HepG2 (cell line): ENCODE data around the gene NOC2L. TPM values are rescaled to one million over a fixed set of nuclear protein-coding genes. Genes with fewer than 3 reads are reported as not detected.

Experiments
- AGO2 ChIP-seq: fragments of 200-400 bp; formaldehyde crosslinking; optimal IDR thresholded peaks from 2 replicates; pipeline ENCODE3; 2017; ENCODE audit warnings: mild to moderate bottlenecking, low read depth, low read length, moderate library complexity
- BCL6 ChIP-seq: IDR thresholded peaks from 2 replicates; pipeline ENCODE4 v1.6.1; 2016; ENCODE audit warnings: missing genetic modification reagents, missing compliant biosample characterization
- MEIS1 ChIP-seq: sonication (generic); formaldehyde crosslinking; IDR thresholded peaks from 2 replicates; pipeline ENCODE4 v1.9.0; 2021; ENCODE audit warnings: mild to moderate bottlenecking, missing genetic modification reagents, moderate library complexity, borderline replicate concordance
- SNAPC2 ChIP-seq: sonication (generic); formaldehyde crosslinking; IDR thresholded peaks from 2 replicates; pipeline ENCODE4 v1.8.1; 2022; ENCODE audit warnings: mild to moderate bottlenecking, missing genetic modification reagents
- XRCC5 ChIP-seq: fragments of 200-400 bp; formaldehyde crosslinking; optimal IDR thresholded peaks from 2 replicates; pipeline ENCODE3; 2017; ENCODE audit warnings: mild to moderate bottlenecking, low read length
- ZNF572 ChIP-seq: sonication (generic); formaldehyde crosslinking; IDR thresholded peaks from 2 replicates; pipeline ENCODE4 v1.5.1; 2020; ENCODE audit warnings: mild to moderate bottlenecking, missing genetic modification reagents
- ZNF766 ChIP-seq: sonication (generic); formaldehyde crosslinking; IDR thresholded peaks from 2 replicates; pipeline ENCODE4 v1.5.0; 2020; ENCODE audit warnings: missing genetic modification reagents, borderline replicate concordance
- polyA plus RNA-seq, 8 experiments: library from polyadenylated mRNA; depleted of rRNA in 3 of 8; stranded (reverse) in 7 of 8; unstranded in 1 of 8; fragments of >200 nt; fragmentation: Illumina TruSeq in 4 of 8; extraction: Trizol in 4 of 8; gene quantifications; 2 replicates each; pipeline versions ENCODE4 v1.2.1 to v1.2.3, GENCODE V29; 2011 to 2016; ENCODE audit warnings: low read depth in 4 of 8, missing spikeins in 1 of 8, mixed read lengths in 1 of 8; ENCODE audit not compliant: insufficient read depth in 1 of 8
- total RNA-seq, 5 experiments: library from RNA; depleted of rRNA; stranded (reverse); fragments of >200 nt; fragmentation: Illumina TruSeq; extraction: Trizol; gene quantifications; 2 replicates each; pipeline ENCODE4 v1.2.3, GENCODE V29; 2016; ENCODE audit warnings: low read depth in 1 of 5
- TF ChIP-seq, protein P1 (sequence below): sonication (generic); formaldehyde crosslinking; IDR thresholded peaks from 2 replicates; pipeline ENCODE4 v1.5.1; 2020; ENCODE audit warnings: mild to moderate bottlenecking, missing genetic modification reagents, moderate library complexity
- TF ChIP-seq, protein P2 (sequence below): IDR thresholded peaks from 2 replicates; pipeline ENCODE4 v1.6.1; 2016; ENCODE audit warnings: mild to moderate bottlenecking
- TF ChIP-seq, protein P3 (sequence below): IDR thresholded peaks from 2 replicates; pipeline ENCODE4 v1.6.1; 2016; ENCODE audit warnings: low read depth, control low read depth
- TF ChIP-seq, protein P4 (sequence below), 2 experiments: fragments of 450-650 bp in 1 of 2; sonication (generic) in 1 of 2; formaldehyde crosslinking in 1 of 2; IDR thresholded peaks; 2 replicates each; pipeline versions ENCODE4 v1.6.1 to v1.8.0; 2016 to 2022; ENCODE audit warnings: antibody characterized with exemption in 1 of 2, mild to moderate bottlenecking in 1 of 2, missing genetic modification reagents in 1 of 2

Gene NOC2L
- total and polyA plus RNA-seq, 2 of the 13 experiments (the other 11 are each of a cell fraction or from before 2014, with no cell fraction given): 32.0 to 103 TPM

DNA sequence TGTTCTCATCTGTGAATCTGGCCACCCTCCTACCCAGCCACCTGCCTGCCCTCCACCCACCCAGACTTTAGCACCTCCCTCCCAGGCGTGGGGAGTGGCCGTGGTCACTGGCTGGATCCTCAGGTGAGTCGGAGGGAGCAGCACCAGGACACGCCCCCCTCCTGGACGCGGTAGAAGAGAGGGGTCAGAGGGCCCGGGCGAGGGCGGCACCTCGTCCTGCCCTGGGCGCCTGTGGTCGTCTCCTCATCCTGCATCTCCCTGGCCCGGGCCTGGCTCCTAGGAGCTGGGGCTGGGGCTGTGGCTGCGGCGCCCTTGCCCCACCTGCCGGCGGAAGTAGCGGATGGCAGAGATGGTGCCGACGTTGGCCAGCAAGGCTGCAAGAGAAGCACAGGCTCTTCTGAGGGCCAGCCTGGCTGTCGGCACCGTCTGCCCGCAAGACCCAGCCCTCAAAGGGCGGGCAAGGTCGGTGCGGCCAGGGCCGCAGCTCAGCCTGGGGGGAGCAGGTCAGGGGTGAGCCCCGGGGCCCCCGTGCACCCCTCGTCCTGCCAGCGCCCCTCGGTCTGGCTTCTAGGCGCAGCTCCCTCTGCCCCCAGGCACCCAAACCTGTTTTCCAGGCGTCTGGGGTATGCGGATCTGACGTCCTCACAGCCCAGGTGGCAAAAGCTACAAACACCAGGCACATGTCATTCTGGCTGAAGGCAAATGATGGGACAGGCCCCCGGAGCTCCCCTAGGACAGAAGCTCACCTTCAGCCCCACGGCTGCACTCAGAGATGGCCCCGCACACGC, 17.0 kb upstream of the NOC2L start (continued):
- TF ChIP-seq, protein P1, sequence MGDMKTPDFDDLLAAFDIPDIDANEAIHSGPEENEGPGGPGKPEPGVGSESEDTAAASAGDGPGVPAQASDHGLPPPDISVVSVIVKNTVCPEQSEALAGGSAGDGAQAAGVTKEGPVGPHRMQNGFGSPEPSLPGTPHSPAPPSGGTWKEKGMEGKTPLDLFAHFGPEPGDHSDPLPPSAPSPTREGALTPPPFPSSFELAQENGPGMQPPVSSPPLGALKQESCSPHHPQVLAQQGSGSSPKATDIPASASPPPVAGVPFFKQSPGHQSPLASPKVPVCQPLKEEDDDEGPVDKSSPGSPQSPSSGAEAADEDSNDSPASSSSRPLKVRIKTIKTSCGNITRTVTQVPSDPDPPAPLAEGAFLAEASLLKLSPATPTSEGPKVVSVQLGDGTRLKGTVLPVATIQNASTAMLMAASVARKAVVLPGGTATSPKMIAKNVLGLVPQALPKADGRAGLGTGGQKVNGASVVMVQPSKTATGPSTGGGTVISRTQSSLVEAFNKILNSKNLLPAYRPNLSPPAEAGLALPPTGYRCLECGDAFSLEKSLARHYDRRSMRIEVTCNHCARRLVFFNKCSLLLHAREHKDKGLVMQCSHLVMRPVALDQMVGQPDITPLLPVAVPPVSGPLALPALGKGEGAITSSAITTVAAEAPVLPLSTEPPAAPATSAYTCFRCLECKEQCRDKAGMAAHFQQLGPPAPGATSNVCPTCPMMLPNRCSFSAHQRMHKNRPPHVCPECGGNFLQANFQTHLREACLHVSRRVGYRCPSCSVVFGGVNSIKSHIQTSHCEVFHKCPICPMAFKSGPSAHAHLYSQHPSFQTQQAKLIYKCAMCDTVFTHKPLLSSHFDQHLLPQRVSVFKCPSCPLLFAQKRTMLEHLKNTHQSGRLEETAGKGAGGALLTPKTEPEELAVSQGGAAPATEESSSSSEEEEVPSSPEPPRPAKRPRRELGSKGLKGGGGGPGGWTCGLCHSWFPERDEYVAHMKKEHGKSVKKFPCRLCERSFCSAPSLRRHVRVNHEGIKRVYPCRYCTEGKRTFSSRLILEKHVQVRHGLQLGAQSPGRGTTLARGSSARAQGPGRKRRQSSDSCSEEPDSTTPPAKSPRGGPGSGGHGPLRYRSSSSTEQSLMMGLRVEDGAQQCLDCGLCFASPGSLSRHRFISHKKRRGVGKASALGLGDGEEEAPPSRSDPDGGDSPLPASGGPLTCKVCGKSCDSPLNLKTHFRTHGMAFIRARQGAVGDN (CRISPR knock-in tag): peak; percentile 75
- TF ChIP-seq ZNF572 (CRISPR knock-in tag): no peak
- peak; percentile 50; the same call in 1 of the 2 replicates for TF ChIP-seq MEIS1 (CRISPR knock-in tag)
- TF ChIP-seq, protein P2, sequence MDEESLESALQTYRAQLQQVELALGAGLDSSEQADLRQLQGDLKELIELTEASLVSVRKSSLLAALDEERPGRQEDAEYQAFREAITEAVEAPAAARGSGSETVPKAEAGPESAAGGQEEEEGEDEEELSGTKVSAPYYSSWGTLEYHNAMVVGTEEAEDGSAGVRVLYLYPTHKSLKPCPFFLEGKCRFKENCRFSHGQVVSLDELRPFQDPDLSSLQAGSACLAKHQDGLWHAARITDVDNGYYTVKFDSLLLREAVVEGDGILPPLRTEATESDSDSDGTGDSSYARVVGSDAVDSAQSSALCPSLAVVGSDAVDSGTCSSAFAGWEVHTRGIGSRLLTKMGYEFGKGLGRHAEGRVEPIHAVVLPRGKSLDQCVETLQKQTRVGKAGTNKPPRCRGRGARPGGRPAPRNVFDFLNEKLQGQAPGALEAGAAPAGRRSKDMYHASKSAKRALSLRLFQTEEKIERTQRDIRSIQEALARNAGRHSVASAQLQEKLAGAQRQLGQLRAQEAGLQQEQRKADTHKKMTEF (CRISPR knock-in tag): peak; percentile 28; the same call in 1 of the 2 replicates
- peak; percentile 45 for TF ChIP-seq XRCC5
- TF ChIP-seq, protein P3, sequence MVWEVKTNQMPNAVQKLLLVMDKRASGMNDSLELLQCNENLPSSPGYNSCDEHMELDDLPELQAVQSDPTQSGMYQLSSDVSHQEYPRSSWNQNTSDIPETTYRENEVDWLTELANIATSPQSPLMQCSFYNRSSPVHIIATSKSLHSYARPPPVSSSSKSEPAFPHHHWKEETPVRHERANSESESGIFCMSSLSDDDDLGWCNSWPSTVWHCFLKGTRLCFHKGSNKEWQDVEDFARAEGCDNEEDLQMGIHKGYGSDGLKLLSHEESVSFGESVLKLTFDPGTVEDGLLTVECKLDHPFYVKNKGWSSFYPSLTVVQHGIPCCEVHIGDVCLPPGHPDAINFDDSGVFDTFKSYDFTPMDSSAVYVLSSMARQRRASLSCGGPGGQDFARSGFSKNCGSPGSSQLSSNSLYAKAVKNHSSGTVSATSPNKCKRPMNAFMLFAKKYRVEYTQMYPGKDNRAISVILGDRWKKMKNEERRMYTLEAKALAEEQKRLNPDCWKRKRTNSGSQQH (CRISPR knock-in tag): no peak
- 0 out of 2 replicates have a peak, but pooled peaks have one; percentile 28 for TF ChIP-seq ZNF766 (CRISPR knock-in tag)
- peak; percentile 34; the same call in 1 of the 2 replicates for TF ChIP-seq BCL6
- peak; percentile 17 for TF ChIP-seq AGO2
- TF ChIP-seq SNAPC2 (CRISPR knock-in tag): no peak
- TF ChIP-seq, protein P4, sequence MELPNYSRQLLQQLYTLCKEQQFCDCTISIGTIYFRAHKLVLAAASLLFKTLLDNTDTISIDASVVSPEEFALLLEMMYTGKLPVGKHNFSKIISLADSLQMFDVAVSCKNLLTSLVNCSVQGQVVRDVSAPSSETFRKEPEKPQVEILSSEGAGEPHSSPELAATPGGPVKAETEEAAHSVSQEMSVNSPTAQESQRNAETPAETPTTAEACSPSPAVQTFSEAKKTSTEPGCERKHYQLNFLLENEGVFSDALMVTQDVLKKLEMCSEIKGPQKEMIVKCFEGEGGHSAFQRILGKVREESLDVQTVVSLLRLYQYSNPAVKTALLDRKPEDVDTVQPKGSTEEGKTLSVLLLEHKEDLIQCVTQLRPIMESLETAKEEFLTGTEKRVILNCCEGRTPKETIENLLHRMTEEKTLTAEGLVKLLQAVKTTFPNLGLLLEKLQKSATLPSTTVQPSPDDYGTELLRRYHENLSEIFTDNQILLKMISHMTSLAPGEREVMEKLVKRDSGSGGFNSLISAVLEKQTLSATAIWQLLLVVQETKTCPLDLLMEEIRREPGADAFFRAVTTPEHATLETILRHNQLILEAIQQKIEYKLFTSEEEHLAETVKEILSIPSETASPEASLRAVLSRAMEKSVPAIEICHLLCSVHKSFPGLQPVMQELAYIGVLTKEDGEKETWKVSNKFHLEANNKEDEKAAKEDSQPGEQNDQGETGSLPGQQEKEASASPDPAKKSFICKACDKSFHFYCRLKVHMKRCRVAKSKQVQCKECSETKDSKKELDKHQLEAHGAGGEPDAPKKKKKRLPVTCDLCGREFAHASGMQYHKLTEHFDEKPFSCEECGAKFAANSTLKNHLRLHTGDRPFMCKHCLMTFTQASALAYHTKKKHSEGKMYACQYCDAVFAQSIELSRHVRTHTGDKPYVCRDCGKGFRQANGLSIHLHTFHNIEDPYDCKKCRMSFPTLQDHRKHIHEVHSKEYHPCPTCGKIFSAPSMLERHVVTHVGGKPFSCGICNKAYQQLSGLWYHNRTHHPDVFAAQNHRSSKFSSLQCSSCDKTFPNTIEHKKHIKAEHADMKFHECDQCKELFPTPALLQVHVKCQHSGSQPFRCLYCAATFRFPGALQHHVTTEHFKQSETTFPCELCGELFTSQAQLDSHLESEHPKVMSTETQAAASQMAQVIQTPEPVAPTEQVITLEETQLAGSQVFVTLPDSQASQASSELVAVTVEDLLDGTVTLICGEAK (IDR thresholded peaks at IDR 0.05): no peak
- TF ChIP-seq, protein P4 (CRISPR knock-in tag; IDR thresholded peaks at IDR 0.05): no peak
